Panc1 (cell line): ENCODE results near the gene PHRF1. TPM values are rescaled to one million over a fixed set of nuclear protein-coding genes. Genes with fewer than 3 reads are reported as not detected.

Source experiments
- ATAC-seq: fragments of 200-7000 bp; cut with Tn5 transposase; 2 replicates; pipeline ENCODE4 v1.9.1; 2020; ENCODE audit warnings: mild to moderate bottlenecking, moderate library complexity
- BruUV-seq: library from RNA; stranded (reverse); fragments of 400-500 nt; replicated peaks from 2 replicates; lab custom pipeline; 2021; lab: Mats Ljungman, UMichigan
- CTCF ChIA-PET: fragments of 300-600 bp; sonication (Branson Sonifier 250); formaldehyde crosslinking; loops from one replicate; lab custom pipeline; 2022; ENCODE audit warnings: antibody characterized with exemption; lab: Charles Lee
- POLR2A ChIA-PET: fragments of 300-600 bp; sonication (Branson Sonifier 250); formaldehyde crosslinking; loops from one replicate; lab custom pipeline; 2022; ENCODE audit warnings: antibody characterized with exemption; lab: Charles Lee
- DNase-seq: peaks from one replicate; pipeline ENCODE4 v3.0.0-alpha.2; 2010; ENCODE audit warnings: low read depth, low spot score
- H3K27ac ChIP-seq: 2 replicates; pipeline ENCODE4 v1.5.1; 2011; ENCODE audit warnings: mild to moderate bottlenecking, low read length, inconsistent platforms
- H3K27me3 ChIP-seq: fragments of 200-500 bp; sonication (Bioruptor generic); 2 replicates; pipeline ENCODE4 v1.6.0; 2014; ENCODE audit warnings: low read length, inconsistent platforms; ENCODE audit not compliant: control insufficient read depth, insufficient read depth
- H3K36me3 ChIP-seq: fragments of 200-500 bp; sonication (Bioruptor generic); 2 replicates; pipeline ENCODE4 v1.5.1; 2014; ENCODE audit warnings: inconsistent platforms, mild to moderate bottlenecking, low read length, moderate library complexity; ENCODE audit not compliant: control insufficient read depth, insufficient read depth
- H3K4me1 ChIP-seq: 2 replicates; pipeline ENCODE4 v1.5.1; 2011; ENCODE audit warnings: inconsistent platforms, mild to moderate bottlenecking, low read length, moderate library complexity; ENCODE audit not compliant: control insufficient read depth, insufficient read depth
- H3K4me3 ChIP-seq, 2 experiments: 2 replicates each; pipeline ENCODE4 v1.5.1; 2011 to 2012; ENCODE audit warnings: low read depth in 2 of 2, low read length in 2 of 2, mild to moderate bottlenecking in 2 of 2, inconsistent platforms in 1 of 2, moderate library complexity in 1 of 2
- H3K9me3 ChIP-seq: fragments of 200-500 bp; sonication (Bioruptor generic); 2 replicates; pipeline ENCODE4 v1.5.1; 2014; ENCODE audit warnings: low read depth, mild to moderate bottlenecking, inconsistent platforms, low read length, moderate library complexity; ENCODE audit not compliant: control insufficient read depth, insufficient read depth
- POLR2AphosphoS5 ChIP-seq: IDR thresholded peaks from 2 replicates; pipeline ENCODE4 v1.6.1; 2012; ENCODE audit warnings: mild to moderate bottlenecking, low read depth, low read length, moderate library complexity
- SIN3A ChIP-seq: IDR thresholded peaks from 2 replicates; pipeline ENCODE4 v1.6.1; 2012; ENCODE audit warnings: low read depth, mild to moderate bottlenecking, low read length, moderate library complexity, borderline replicate concordance; ENCODE audit not compliant: insufficient read depth
- TCF7L2 ChIP-seq: IDR thresholded peaks from 2 replicates; pipeline ENCODE4 v1.6.1; 2011; ENCODE audit warnings: mild to moderate bottlenecking, low read depth, low read length, inconsistent platforms
- in situ Hi-C: cut with HindIII; loops from 2 replicates; pipeline ENCODE4 v1.10.0; 2016; ENCODE audit warnings: low sequenced_read_pairs, low pct_unique_long_range_greater_than_20kb
- intact Hi-C: fragments of 100-400 bp; cut with micrococcal nuclease; formaldehyde crosslinking; loops from one replicate; pipeline ENCODE4 v1.10.0; 2022; ENCODE audit not compliant: unreplicated experiment
- total RNA-seq: library from RNA; stranded (reverse); gene quantifications from one replicate; pipeline ENCODE4 v1.2.1, GENCODE V29; 2021; ENCODE audit not compliant: unreplicated experiment
- TF ChIP-seq, protein P1 (sequence below): fragments of 450-650 bp; IDR thresholded peaks from 2 replicates; pipeline ENCODE4 v1.5.1; 2017; ENCODE audit warnings: mild to moderate bottlenecking
- TF ChIP-seq, protein P2 (sequence below), 2 experiments: IDR thresholded peaks; 2 replicates each; pipeline ENCODE4 v1.6.1; 2011 to 2012; ENCODE audit warnings: low read depth in 2 of 2, control low read depth in 1 of 2, low read length in 1 of 2, mild to moderate bottlenecking in 1 of 2, moderate library complexity in 1 of 2; ENCODE audit not compliant: insufficient read depth in 1 of 2

The PHRF1 gene
- total RNA-seq, 1 experiment from 2014 or later: 90.6 TPM

DNA sequence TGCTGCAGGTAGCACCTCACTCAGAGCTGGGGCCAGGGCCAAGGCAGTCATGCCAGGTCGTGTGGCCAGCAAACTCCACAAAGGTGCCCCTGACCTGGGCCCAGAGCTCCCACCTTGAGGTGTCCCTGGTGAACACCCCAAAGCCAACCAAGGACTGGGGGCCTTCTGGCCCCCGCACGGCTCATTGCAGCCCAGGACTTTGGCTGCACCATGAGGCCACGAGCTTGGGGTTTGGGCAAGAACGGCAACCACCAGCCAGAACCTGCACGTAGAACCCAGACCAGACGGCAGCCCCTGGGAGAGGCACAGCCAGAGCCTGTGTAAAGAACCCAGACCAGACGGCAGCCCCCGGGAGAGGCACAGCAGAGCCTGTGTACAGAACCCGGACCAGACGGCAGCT, 31.1 kb upstream of the PHRF1 start:
- H3K9me3 ChIP-seq: no peaks in the 10 kb centered on the region
- intact Hi-C loops (no loop called here), in situ Hi-C loops (no loop called here)
- DNase-seq (no peak), ATAC-seq (no peak)
- no peaks in the 10 kb centered on the region for H3K36me3 ChIP-seq
- TF ChIP-seq TCF7L2 (no peak), POLR2AphosphoS5 (no peak), SIN3A (no peak)
- TF ChIP-seq, protein P1, sequence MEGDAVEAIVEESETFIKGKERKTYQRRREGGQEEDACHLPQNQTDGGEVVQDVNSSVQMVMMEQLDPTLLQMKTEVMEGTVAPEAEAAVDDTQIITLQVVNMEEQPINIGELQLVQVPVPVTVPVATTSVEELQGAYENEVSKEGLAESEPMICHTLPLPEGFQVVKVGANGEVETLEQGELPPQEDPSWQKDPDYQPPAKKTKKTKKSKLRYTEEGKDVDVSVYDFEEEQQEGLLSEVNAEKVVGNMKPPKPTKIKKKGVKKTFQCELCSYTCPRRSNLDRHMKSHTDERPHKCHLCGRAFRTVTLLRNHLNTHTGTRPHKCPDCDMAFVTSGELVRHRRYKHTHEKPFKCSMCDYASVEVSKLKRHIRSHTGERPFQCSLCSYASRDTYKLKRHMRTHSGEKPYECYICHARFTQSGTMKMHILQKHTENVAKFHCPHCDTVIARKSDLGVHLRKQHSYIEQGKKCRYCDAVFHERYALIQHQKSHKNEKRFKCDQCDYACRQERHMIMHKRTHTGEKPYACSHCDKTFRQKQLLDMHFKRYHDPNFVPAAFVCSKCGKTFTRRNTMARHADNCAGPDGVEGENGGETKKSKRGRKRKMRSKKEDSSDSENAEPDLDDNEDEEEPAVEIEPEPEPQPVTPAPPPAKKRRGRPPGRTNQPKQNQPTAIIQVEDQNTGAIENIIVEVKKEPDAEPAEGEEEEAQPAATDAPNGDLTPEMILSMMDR: no peak
- TF ChIP-seq, protein P2, sequence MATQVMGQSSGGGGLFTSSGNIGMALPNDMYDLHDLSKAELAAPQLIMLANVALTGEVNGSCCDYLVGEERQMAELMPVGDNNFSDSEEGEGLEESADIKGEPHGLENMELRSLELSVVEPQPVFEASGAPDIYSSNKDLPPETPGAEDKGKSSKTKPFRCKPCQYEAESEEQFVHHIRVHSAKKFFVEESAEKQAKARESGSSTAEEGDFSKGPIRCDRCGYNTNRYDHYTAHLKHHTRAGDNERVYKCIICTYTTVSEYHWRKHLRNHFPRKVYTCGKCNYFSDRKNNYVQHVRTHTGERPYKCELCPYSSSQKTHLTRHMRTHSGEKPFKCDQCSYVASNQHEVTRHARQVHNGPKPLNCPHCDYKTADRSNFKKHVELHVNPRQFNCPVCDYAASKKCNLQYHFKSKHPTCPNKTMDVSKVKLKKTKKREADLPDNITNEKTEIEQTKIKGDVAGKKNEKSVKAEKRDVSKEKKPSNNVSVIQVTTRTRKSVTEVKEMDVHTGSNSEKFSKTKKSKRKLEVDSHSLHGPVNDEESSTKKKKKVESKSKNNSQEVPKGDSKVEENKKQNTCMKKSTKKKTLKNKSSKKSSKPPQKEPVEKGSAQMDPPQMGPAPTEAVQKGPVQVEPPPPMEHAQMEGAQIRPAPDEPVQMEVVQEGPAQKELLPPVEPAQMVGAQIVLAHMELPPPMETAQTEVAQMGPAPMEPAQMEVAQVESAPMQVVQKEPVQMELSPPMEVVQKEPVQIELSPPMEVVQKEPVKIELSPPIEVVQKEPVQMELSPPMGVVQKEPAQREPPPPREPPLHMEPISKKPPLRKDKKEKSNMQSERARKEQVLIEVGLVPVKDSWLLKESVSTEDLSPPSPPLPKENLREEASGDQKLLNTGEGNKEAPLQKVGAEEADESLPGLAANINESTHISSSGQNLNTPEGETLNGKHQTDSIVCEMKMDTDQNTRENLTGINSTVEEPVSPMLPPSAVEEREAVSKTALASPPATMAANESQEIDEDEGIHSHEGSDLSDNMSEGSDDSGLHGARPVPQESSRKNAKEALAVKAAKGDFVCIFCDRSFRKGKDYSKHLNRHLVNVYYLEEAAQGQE (IDR thresholded peaks at IDR 0.05; ENCODE audit: insufficient read depth in 1 of 2, low read depth in 2 of 2, low read length in 1 of 2): no peak
- no TSS peak for BruUV-seq
- H3K4me1 ChIP-seq: peaks cover under 1% of the 10 kb centered on the region; the same call in 1 of the 2 replicates
- ChIA-PET POLR2A (interaction anchor here (1.0 kb wide), 1 partner anchor 8 kb away, joined by 3 read pairs; no protein-coding TSS in a partner anchor), CTCF (no interaction called here)
- H3K27me3 ChIP-seq: no peaks in the 10 kb centered on the region
- no peak overlapping the region for H3K27ac ChIP-seq
- H3K4me3 ChIP-seq: no peak overlapping the region

DNA sequence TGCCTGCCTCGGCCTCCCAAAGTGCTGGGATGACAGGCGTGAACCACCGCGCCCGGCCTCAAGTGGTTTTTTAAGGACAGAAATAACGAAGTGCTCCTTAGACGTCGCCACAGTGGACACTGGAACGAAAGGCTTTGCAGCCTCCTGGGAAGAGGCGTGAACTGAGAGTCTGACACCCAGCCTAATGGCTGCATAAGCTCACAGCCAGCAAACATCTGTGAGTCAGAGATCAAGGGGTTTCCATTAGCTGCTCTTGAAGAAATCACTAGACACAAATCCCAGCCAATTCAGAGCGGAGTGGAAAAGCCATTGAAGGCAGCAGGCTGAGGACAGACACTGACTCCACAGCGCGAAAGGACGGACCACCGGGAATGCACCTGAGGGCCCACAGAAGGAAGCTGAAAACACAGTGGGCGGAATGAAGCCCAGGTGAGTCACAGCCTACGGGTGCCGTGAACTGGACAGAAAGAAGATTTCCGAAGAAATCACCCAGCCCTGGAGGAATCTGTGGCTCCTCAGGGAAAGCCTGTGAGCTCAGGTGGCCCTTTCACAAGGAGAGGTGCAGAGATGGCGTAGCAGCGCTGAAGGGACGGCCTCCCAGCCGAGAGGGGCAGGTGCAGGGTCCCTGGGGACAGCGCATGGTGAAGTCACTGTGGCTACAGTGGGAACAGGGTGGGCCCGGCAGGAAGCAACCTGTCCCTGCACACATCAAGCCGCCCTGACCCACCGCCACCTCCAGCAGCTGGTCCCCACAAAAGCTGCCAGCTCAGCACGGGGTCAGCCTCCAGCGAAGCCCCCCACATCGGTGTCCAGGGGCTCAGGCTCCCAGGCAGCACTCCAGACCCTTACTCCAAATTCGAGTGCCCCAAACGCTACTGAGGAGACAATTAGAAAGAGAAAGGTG, 27.3 kb upstream of the PHRF1 start:
- ATAC-seq: peak; percentile 9; the same call in 1 of the 2 replicates

More for the DNA sequence above, 27.3 kb upstream of the PHRF1 start:
- in situ Hi-C loops: no loop called here
- Histone ChIP-seq H3K27ac (no peak overlapping the region), H3K4me1 (peaks cover 10% of the 10 kb centered on the region), H3K4me3 (no peak overlapping the region), H3K9me3 (no peaks in the 10 kb centered on the region), H3K36me3 (no peaks in the 10 kb centered on the region), H3K27me3 (no peaks in the 10 kb centered on the region)
- TF ChIP-seq SIN3A: no peak
- TF ChIP-seq, protein P1: no peak
- TF ChIP-seq, protein P2 (IDR thresholded peaks at IDR 0.05; ENCODE audit: insufficient read depth in 1 of 2, low read depth in 2 of 2, low read length in 1 of 2): no peak
- TF ChIP-seq TCF7L2: no peak
- TF ChIP-seq POLR2AphosphoS5: no peak
- POLR2A ChIA-PET: no interaction called here
- intact Hi-C loops: no loop called here
- CTCF ChIA-PET: interaction anchor here (0.6 kb wide), 1 partner anchor 19 kb away, joined by 10 read pairs; no protein-coding TSS in a partner anchor
- no TSS peak for BruUV-seq
- no peak for DNase-seq
